ENCODE data around the gene KLHL29.

DNA sequence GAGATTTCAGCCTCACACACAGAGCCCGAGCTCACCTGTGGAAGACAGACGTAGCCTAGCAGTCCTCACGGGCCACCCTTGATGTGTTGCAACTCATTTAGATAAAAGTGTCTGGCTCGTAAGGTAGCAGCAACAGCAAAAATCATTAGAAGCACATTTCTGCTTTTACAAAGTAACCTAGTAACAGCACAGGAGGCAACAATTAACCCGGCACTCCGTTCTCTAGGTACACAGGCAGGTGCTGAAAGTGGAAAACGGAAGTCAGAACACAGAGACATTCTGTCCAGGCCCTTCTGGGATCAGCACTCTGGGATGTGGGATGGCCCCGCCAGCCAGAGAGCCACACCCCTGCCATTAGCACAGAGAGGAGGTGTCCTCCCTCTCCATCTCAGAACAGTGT lies 99.3 kb downstream of the KLHL29 start:
- TF ChIP-seq, protein P1, sequence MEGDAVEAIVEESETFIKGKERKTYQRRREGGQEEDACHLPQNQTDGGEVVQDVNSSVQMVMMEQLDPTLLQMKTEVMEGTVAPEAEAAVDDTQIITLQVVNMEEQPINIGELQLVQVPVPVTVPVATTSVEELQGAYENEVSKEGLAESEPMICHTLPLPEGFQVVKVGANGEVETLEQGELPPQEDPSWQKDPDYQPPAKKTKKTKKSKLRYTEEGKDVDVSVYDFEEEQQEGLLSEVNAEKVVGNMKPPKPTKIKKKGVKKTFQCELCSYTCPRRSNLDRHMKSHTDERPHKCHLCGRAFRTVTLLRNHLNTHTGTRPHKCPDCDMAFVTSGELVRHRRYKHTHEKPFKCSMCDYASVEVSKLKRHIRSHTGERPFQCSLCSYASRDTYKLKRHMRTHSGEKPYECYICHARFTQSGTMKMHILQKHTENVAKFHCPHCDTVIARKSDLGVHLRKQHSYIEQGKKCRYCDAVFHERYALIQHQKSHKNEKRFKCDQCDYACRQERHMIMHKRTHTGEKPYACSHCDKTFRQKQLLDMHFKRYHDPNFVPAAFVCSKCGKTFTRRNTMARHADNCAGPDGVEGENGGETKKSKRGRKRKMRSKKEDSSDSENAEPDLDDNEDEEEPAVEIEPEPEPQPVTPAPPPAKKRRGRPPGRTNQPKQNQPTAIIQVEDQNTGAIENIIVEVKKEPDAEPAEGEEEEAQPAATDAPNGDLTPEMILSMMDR (conservative IDR thresholded peaks at IDR 0.05; ENCODE audit: low read depth, low read length): no peak
- TF ChIP-seq EZH2 (IDR thresholded peaks at IDR 0.05; ENCODE audit: low read length, unreplicated experiment): no peak
